Measurements from ENCODE around the gene ILKAP.
"Not testable (repeated sequence)": the region's sequence is repeated elsewhere in the genome, so short reads cannot be mapped to it uniquely, and the experiment has no call there.

The ILKAP gene

GRCh38 chr2:238187618-238188548, 15.6 kb downstream of the ILKAP start:
- no peak for DNase-seq

- DNase-seq, result no peak
Measured at GRCh38 chr2:238183821-238184220, 19.7 kb downstream of the ILKAP start.

- no peak for DNase-seq
Measured at GRCh38 chr2:238182362-238182761, 21.1 kb downstream of the ILKAP start.

DNA sequence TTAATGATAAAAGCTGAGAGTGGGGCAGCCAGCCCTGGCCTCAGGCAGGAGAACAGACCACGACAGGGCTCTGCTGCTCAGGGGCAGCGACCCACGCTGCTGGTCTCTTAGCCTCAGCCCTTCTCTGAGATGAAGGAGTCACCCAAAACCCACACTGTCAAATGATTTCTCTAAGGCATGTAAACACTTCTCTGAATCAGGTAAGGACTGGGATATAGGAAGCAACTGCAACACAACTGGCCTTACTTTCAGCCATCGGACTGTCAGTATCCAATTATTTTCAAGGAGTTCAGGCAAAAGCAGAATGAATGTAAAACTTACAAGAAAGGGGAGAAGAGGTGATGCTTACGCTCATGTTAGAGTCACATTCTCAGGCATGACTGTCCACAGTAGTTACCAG, 22.9 kb downstream of the ILKAP start:
- DNase-seq, result no peak

- DNase-seq, result no peak
Measured at GRCh38 chr2:238176613-238177012, 26.9 kb downstream of the ILKAP start.

DNA sequence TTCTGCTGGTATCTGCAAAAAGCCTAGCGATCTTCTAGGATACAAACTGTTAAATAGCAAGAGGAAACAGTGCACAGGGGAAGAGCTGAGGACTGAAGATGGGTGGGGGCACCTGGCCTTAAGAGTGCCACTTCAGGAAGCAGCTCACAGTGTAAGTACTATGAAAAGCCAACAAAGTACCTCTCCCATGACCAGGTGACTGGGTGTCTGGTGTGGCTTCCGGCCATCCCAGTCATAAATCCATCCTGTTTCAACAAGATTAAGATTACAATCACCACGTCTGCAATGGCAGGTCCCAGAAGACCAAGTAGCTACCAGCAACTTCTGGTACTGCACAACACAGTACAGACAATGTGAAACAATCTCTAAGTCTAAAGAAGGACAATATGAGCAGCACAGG, 28.8 kb downstream of the ILKAP start:
- DNase-seq, result no peak

DNA sequence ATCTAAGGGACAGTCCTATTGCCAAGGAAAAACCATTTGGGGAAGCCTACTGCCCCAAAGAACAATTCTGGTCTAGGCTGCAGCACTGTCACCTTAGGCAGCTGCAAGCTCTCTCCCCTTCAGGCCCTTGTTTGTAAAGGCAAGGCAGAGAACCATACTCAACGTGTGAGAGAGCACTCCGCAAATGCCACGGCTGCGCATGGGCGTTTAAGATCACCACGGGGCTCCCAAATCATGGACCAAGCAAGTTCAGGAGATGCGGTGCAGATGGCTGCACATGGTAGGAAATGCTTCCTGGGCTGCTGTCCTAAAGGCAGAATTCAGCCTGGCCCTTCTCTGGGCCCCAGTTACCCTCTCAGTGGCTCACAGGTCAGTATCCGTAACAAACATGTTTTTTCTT, 29.2 kb downstream of the ILKAP start:
- no peak for DNase-seq

DNA sequence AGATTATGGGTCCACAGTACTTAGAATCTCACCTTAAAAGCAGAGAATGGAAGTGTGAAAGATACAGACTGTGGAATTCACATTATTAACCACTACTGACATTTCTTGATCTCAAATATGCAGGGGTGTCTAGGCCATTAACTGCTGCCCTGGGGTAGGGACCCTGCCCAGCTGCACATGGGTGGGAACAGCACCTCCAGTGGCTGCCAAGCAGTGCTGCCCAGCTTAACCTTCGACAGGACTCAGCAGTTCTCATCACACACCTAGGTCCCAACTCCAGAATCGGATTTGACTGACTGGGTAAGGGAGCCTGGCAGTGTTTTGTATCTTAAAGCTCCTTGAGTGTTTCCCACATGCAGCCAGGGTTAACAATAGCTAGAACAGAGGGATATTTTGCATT, 29.8 kb downstream of the ILKAP start:
- no peak for DNase-seq

- no peak for DNase-seq
Measured at GRCh38 chr2:238172439-238172838, 31.1 kb downstream of the ILKAP start.

DNA sequence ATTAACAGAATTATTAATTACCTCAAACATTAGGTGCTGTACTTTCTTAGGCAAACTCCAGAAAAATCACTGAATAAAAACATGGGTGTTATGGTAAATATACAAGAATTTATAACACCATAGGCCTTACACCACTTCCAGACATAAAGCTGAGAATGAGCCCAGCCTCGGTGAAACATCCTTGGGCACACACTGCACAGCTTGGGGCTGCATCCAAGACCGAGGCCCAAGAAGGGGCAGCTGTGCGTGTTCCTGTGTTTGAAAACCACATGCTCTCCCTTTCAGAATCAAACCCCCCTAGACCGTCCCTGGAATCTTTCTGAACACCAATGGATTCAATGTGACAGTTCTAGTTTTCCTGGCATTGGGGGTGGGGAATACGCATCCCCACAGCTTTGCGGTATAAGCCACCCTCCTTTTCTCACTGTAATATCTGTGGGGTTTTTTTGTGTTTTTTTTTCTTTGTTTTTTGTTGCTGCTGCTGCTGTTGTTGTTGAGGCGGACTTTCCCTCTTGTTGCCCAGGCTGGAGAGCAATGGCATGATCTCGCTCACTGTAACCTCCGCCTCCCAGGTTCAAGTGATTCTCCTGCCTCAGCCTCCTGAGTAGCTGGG, 31.8 kb downstream of the ILKAP start:
- DNase-seq, result no peak

- not testable (repeated sequence) for DNase-seq
Measured at GRCh38 chr2:238171072-238171431, 32.4 kb downstream of the ILKAP start.

DNA sequence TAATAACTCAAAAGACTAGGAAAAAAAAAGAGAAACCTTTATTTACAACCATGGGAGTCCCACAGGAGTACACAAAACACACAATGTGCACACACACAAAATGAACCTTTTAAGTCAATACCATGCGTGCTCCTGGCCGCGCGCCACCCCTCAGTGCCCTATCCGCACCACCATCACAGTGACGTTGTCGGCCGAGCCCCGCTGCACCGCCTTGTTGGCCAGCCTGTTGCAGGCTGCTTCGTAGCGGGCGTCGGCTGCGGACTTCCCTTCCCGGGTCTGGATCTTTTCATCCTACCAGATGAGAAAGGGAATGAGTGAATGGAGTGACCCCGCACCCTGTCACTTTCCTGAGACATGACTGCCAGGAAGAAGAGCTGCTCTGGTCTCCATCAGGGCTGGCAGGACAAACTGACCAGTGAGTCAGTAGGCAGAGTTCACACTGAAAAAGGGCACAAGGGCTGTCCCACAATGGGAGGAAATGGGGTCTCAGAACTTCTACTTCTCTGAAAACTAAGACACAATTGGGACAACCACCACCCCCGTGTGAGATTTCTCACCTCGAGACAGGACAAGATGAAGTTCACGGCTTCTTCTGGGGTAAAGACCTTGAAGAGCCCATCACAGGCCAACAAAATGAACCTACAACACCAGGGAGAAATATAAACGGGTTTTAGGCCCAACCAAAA, 33.0 kb downstream of the ILKAP start:
- DNase-seq, result no peak

DNA sequence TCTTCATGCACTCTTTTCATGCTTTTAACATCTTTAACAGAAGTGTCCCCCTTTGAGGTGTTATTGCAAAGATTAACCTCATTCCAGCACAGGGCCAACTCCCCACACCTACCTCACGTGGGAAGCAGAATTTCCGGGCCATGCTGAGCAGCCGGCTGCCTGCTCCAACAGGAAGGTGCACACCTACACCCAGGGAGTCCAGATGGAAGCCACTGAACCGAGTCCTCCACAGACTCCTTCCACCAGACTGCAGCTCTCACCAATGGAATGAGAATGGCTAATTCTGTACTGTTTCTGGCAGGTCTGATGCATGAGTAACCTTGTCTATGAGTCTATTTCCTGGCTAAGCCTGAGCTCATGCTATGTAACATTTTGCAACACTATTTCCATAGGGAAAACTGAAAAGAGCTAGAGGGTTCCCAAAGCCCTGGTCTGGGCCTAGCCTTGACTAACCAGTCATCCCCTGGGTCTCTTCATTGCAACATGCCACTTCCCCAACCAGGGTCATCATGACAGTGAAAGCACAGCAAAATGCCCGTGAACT, 33.7 kb downstream of the ILKAP start:
- DNase-seq, result no peak

DNA sequence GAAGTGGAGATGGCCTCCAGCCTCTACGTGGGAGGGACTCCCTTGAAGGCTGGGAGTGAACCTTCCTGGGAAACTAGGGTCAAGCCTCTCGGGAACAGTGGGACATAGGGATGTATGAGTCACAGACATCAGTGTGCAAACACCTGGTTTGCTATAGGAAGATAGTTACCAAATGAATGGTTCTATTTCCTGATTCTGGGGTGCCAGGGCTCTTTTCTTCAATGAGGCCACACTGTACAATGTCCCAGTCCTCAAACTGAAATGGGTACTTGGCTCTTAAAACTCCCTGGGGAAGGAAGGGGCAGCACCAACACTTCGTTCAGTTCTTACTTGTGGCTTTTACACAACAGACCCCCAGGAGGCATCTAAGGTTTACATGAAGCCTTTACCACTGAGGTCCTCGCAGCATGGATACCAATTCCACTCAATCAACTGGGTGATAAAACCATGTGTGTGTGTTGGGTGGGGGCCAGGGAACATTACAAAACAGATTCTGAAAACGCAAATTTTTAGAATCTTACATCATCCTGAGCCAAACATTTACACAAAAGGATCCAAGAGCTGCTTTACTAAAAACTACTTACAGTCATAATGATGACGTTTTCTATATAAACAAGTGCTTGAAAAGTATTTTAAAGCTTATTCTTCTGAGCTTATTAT, 34.3 kb downstream of the ILKAP start:
- no peak for DNase-seq

- no peak for DNase-seq
Measured at GRCh38 chr2:238168196-238169047, 35.1 kb downstream of the ILKAP start.

GRCh38 chr2:238167761-238168160, 35.7 kb downstream of the ILKAP start:
- no peak for DNase-seq

GRCh38 chr2:238167344-238167715, 36.2 kb downstream of the ILKAP start:
- DNase-seq, result no peak

DNA sequence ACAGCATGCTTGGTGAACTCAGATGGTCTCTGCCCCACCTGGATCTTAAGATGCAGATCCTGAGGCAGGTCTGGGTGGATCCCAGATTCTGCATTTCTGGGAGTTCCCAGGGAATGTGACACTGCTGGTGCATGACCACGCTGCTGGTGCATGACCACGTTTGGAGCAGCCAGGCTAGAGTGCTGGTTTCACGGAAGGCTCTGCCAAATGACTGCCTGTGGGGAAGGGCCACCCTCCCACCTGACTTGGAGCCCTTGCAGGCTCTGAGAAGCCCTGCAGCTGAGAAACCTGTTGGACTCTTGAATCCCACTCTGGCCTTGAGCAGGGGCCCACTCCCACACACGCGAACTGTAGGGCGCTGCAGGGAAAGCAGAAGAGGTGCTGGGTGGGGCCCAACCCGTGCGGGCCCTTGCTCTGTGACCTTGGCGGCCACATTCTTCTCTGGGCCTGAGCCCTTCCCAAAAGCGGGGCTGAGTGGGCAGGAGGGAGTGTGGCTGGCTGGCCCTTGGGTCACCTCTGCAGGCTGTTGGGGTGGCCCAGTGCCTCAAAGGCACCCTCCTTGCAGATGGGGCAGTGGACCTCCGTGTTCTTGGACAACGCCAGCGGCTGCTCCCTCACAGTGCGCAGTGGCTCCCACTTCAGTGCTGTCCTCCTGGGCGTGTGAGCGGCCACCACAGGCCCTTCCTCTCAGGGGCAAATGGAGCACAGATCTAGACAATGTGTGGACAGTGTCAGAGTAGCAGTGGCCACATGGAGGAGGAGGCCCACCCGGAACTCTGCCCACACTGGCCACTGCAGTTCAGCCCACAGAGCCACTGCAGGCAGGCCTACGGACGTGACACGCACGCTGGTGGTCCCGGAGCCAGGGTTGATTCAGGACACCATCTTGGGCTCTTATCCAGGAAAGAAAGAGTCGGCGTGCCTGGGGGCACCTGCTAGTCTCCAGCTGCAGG, 36.8 kb downstream of the ILKAP start:
- no peak for DNase-seq

DNA sequence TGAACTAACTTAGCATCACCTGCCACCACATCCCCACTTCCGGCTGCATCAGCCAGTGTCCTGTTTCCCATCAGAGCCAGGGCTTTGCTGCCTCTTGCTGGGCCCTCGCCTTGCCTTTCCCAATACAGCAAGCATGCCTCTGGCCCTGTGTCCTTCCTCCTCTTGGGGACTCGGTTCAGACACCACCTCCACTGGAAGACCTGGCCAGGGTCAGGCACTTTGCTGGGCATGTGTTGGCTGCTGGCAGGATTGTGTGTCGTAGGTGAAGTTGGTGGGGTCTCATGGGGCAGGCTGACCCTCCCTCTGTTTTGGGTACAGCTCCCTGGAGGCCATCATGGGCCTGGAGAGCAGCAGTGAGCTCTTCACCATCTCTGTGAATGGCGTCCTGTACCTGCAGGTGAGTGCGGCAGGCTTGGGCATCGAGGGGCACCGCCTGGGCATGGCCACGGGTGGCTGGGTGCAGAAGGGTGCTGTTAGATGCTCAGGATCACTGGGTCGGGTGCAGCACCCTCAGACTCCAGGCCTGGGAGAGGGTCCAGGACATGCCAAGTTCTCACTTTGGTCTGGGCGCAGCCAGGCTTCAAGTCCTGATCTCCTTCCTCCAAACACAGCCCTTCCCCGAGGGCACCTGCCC, 38.1 kb downstream of the ILKAP start:
- DNase-seq, result no peak

DNA sequence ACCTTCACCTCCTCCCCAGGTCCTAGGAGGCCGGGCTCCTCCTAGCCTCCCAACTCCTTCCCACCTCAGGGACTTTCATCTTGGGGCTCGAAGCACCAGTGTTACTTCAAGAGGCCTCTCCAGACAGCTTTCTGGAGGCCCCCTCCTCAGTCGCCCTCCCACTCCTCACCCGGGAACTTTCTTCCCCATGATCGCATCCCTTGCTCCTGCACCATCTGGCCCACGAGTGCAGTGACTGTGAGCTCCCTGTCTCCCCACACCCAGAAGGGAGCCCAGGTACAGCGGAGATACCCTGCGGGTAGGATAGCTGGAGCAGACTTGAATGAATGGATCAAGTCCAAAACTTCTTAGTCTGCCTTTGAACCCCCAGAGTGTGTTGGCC, 38.6 kb downstream of the ILKAP start:
- DNase-seq, result no peak

Data from CD4-positive, alpha-beta T cell treated with Interleukin-21 for 1 hour (primary cell).